A549 (cell line): ENCODE results near the gene PIF1. TPM values are rescaled to one million over a fixed set of nuclear protein-coding genes. Genes with fewer than 3 reads are reported as not detected.

Source experiments
- ATAC-seq, 2 experiments: fragments of 200-7000 bp in 1 of 2; fragments of >200 bp in 1 of 2; cut with Nextera tagmentation in 1 of 2; cut with Tn5 transposase in 1 of 2; 3 replicates each; pipeline versions ENCODE4 v1.8.0 to v1.9.1; 2018 to 2020; ENCODE audit warnings: mild to moderate bottlenecking in 1 of 2, moderate library complexity in 1 of 2
- CTCF ChIA-PET: fragments of 300-600 bp; sonication (Branson Sonifier 250); formaldehyde crosslinking; extraction: SDS; loops from one replicate; lab custom pipeline; 2021; ENCODE audit warnings: antibody characterized with exemption, inconsistent platforms; lab: Yijun Ruan, JAX
- POLR2A ChIA-PET: fragments of 350-600 bp; formaldehyde crosslinking; extraction: SDS; loops from one replicate; lab custom pipeline; 2021; ENCODE audit warnings: antibody characterized with exemption, inconsistent platforms; lab: Yijun Ruan, JAX
- DNase-seq, 2 experiments: peaks; one replicate each; pipeline versions ENCODE4 v3.0.0 to v3.0.0-alpha.2; 2011 to 2016; ENCODE audit warnings: low read depth in 1 of 2, low spot score in 1 of 2
- FAIRE-seq: peaks from 2 replicates; lab custom pipeline; 2011; peaks lifted over from hg19 to GRCh38; lab: Jason Lieb, UNC
- H3K27ac ChIP-seq, 2 experiments: fragments of >200 bp; sonication (Bioruptor Twin); formaldehyde crosslinking; 3 replicates each; pipeline ENCODE4 v1.5.1; 2016 to 2017
- H3K4me1 ChIP-seq: fragments of >200 bp; sonication (Bioruptor Twin); formaldehyde crosslinking; 3 replicates; pipeline ENCODE4 v1.6.1; 2016
- H3K4me2 ChIP-seq: fragments of >200 bp; sonication (Bioruptor Twin); formaldehyde crosslinking; 3 replicates; pipeline ENCODE4 v1.6.1; 2016
- H3K4me3 ChIP-seq: fragments of >200 bp; sonication (Bioruptor Twin); formaldehyde crosslinking; 3 replicates; pipeline ENCODE4 v1.5.1; 2016
- H3K9me3 ChIP-seq: fragments of >200 bp; sonication (Bioruptor Twin); formaldehyde crosslinking; 3 replicates; pipeline ENCODE4 v1.6.1; 2016
- CBX8 ChIP-seq: fragments of 200-600 bp; sonication (generic); IDR thresholded peaks from 2 replicates; pipeline ENCODE4 v1.6.1; 2016
- CHD2 ChIP-seq: fragments of 150-350 bp; IDR thresholded peaks from 2 replicates; pipeline ENCODE4 v1.6.1; 2014; ENCODE audit warnings: low read length; ENCODE audit not compliant: partially characterized antibody
- CHD4 ChIP-seq: fragments of 200-600 bp; sonication (generic); IDR thresholded peaks from 2 replicates; pipeline ENCODE4 v1.6.1; 2016; ENCODE audit warnings: antibody characterized with exemption, mild to moderate bottlenecking, borderline replicate concordance
- E2F6 ChIP-seq: IDR thresholded peaks from 2 replicates; pipeline ENCODE4 v1.6.1; 2012; ENCODE audit warnings: low read depth, borderline replicate concordance
- ESRRA ChIP-seq: fragments of 150-350 bp; IDR thresholded peaks from 2 replicates; pipeline ENCODE4 v1.6.1; 2014; ENCODE audit warnings: mild to moderate bottlenecking, low read length, borderline replicate concordance
- FOSL2 ChIP-seq, 2 experiments: fragments of 450-650 bp in 1 of 2; fragments of >200 bp in 1 of 2; sonication (Bioruptor Twin) in 1 of 2; formaldehyde crosslinking; IDR thresholded peaks; 2 replicates each; pipeline versions ENCODE4 v1.5.0 to v1.6.1; 2016 to 2020; ENCODE audit warnings: mild to moderate bottlenecking in 1 of 2, moderate library complexity in 1 of 2
- FOXS1 ChIP-seq: fragments of 250-450 bp; sonication (Bioruptor Pico); IDR thresholded peaks from 2 replicates; pipeline ENCODE4 v1.5.0; 2020; ENCODE audit warnings: mild to moderate bottlenecking, moderate library complexity
- HES2 ChIP-seq: fragments of >200 bp; sonication (Bioruptor Twin); formaldehyde crosslinking; IDR thresholded peaks from 2 replicates; pipeline ENCODE4 v1.6.1; 2016
- HEYL ChIP-seq: fragments of 250-450 bp; sonication (Bioruptor Pico); IDR thresholded peaks from 2 replicates; pipeline ENCODE4 v1.8.0; 2021; ENCODE audit warnings: mild to moderate bottlenecking, moderate library complexity
- HOXA7 ChIP-seq: fragments of 250-450 bp; sonication (Bioruptor Pico); IDR thresholded peaks from 2 replicates; pipeline ENCODE4 v1.5.0; 2020; ENCODE audit warnings: mild to moderate bottlenecking, moderate library complexity
- HOXB13 ChIP-seq: fragments of 250-450 bp; sonication (Bioruptor Pico); IDR thresholded peaks from 2 replicates; pipeline ENCODE4 v1.5.0; 2020; ENCODE audit warnings: low read depth, mild to moderate bottlenecking, moderate library complexity
- JUNB ChIP-seq: fragments of >200 bp; sonication (Bioruptor Twin); formaldehyde crosslinking; IDR thresholded peaks from 2 replicates; pipeline ENCODE4 v1.6.1; 2016
- KDM1A ChIP-seq: fragments of 200-600 bp; sonication (generic); IDR thresholded peaks from 2 replicates; pipeline ENCODE4 v1.6.1; 2016; ENCODE audit warnings: low read depth, mild to moderate bottlenecking
- KDM5A ChIP-seq: fragments of 200-600 bp; sonication (generic); IDR thresholded peaks from 2 replicates; pipeline ENCODE4 v1.6.1; 2016; ENCODE audit warnings: antibody characterized with exemption, mild to moderate bottlenecking
- MAX ChIP-seq: IDR thresholded peaks from 2 replicates; pipeline ENCODE4 v1.6.1; 2012
- MAZ ChIP-seq: fragments of 150-350 bp; IDR thresholded peaks from 2 replicates; pipeline ENCODE4 v1.6.1; 2014; ENCODE audit warnings: antibody characterized with exemption, low read depth, low read length, borderline replicate concordance
- MYC ChIP-seq: IDR thresholded peaks from 2 replicates; pipeline ENCODE4 v1.6.1; 2012; ENCODE audit warnings: mild to moderate bottlenecking, inconsistent platforms, low read length, improper control_type of control experiment, borderline replicate concordance
- NFE2L2 ChIP-seq: fragments of 150-350 bp; conservative IDR thresholded peaks from 2 replicates; pipeline ENCODE4 v1.6.1; 2014; ENCODE audit warnings: low read length
- NPAS2 ChIP-seq: fragments of 250-450 bp; sonication (Bioruptor Pico); IDR thresholded peaks from 2 replicates; pipeline ENCODE4 v1.8.0; 2022; ENCODE audit warnings: mild to moderate bottlenecking, moderate library complexity, borderline replicate concordance
- NR3C1 ChIP-seq: fragments of >200 bp; sonication (Bioruptor Twin); formaldehyde crosslinking; IDR thresholded peaks from 3 replicates; pipeline ENCODE4 v1.6.1; 2017
- PBX3 ChIP-seq: IDR thresholded peaks from 2 replicates; pipeline ENCODE4 v1.6.1; 2012
- PHF8 ChIP-seq: fragments of 200-600 bp; sonication (generic); IDR thresholded peaks from 2 replicates; pipeline ENCODE4 v1.6.1; 2016; ENCODE audit warnings: low read depth, mild to moderate bottlenecking, antibody characterized with exemption, moderate library complexity, borderline replicate concordance
- POLR2A ChIP-seq: IDR thresholded peaks from 2 replicates; pipeline ENCODE4 v1.6.1; 2012; ENCODE audit warnings: mild to moderate bottlenecking, low read length
- RNF2 ChIP-seq: fragments of 200-600 bp; sonication (generic); IDR thresholded peaks from 2 replicates; pipeline ENCODE4 v1.6.1; 2016; ENCODE audit warnings: low read depth, mild to moderate bottlenecking, antibody characterized with exemption, moderate library complexity, borderline replicate concordance
- SREBF2 ChIP-seq: fragments of 450-650 bp; IDR thresholded peaks from 2 replicates; pipeline ENCODE4 v1.6.1; 2014; ENCODE audit warnings: mild to moderate bottlenecking, moderate library complexity
- TFCP2L1 ChIP-seq: fragments of 250-450 bp; sonication (Bioruptor Pico); IDR thresholded peaks from 2 replicates; pipeline ENCODE4 v1.5.0; 2021; ENCODE audit warnings: mild to moderate bottlenecking
- ZC3H11A ChIP-seq: fragments of 450-650 bp; IDR thresholded peaks from 2 replicates; pipeline ENCODE4 v1.6.1; 2014; ENCODE audit warnings: antibody characterized with exemption, mild to moderate bottlenecking
- ZNF302 ChIP-seq: fragments of 250-450 bp; sonication (Bioruptor Pico); IDR thresholded peaks from 2 replicates; pipeline ENCODE4 v1.9.0; 2021; ENCODE audit warnings: inconsistent platforms, mild to moderate bottlenecking, moderate library complexity
- WGBS: methylation state at CpG from one replicate; pipeline ENCODE4 v1.1.6; 2017; ENCODE audit errors: missing lambda C conversion rate; 5-methylcytosine and 5-hydroxymethylcytosine counted together
- polyA plus RNA-seq, 4 experiments: library from polyadenylated mRNA; depleted of rRNA in 3 of 4; stranded (reverse); fragments of >200 nt; fragmentation: RNase III in 1 of 4; extraction: RNeasy Plus Mini Kit Qiagen cat#74134 plus additional on column Dnase treatment in 1 of 4; gene quantifications; 2 replicates in 3 of 4; 3 replicates in 1 of 4; pipeline ENCODE4 v1.2.3, GENCODE V29; 2011 to 2017

PIF1 gene
- polyA plus RNA-seq, 2 of the 4 experiments (the other 2 are of a cell fraction): 8.5 to 24.9 TPM

- Histone ChIP-seq H3K4me2 (no peak overlapping the region), H3K4me3 (no peak overlapping the region), H3K27ac (no peak overlapping the region), H3K4me1 (0 out of 3 replicates have a peak, but pooled peaks cover 4% of the 10 kb centered on the region), H3K9me3 (no peaks in the 10 kb centered on the region)
- FAIRE-seq (no peak), DNase-seq (no peak), ATAC-seq (no peak)
- ChIA-PET CTCF (interaction anchor here (2.0 kb wide), 1 partner anchor 40 kb away, joined by 5 read pairs; no protein-coding TSS in a partner anchor), POLR2A (no interaction called here)
- TF ChIP-seq PHF8 (no peak), NPAS2 (CRISPR knock-in tag) (no peak), ZC3H11A (no peak)
- WGBS: 81% methylated on average over 2 of the region's 2 CpGs
These were observed 54.8 kb downstream of the PIF1 start for GRCh38 chr15:64770626-64771025.

GRCh38 chr15:64767203-64767602 is 58.2 kb downstream of the PIF1 start:
- no peaks in the 10 kb centered on the region for H3K4me1 ChIP-seq
- TF ChIP-seq FOSL2 (IDR thresholded peaks at IDR 0.05): no peak
- TF ChIP-seq FOSL2 (CRISPR knock-in tag; IDR thresholded peaks at IDR 0.05): no peak
- TF ChIP-seq NFE2L2: no peak
- TF ChIP-seq FOXS1 (CRISPR knock-in tag): no peak
- no peak for TF ChIP-seq ESRRA
- TF ChIP-seq KDM1A: no peak
- TF ChIP-seq HOXA7 (CRISPR knock-in tag): no peak
- no peak for TF ChIP-seq MAX
- no peak for TF ChIP-seq JUNB
- TF ChIP-seq SREBF2: no peak
- no peak for TF ChIP-seq ZNF302 (CRISPR knock-in tag)
- TF ChIP-seq RNF2: no peak
- no peak for TF ChIP-seq KDM5A
- TF ChIP-seq TFCP2L1: no peak
- TF ChIP-seq HOXB13 (CRISPR knock-in tag): no peak
- TF ChIP-seq CHD2: no peak
- ChIA-PET POLR2A (no interaction called here), CTCF (interaction anchor here (0.6 to 1.8 kb wide), 5 partner anchors 35 to 43 kb away, joined by 3 to 6 read pairs (median 6); no protein-coding TSS in a partner anchor)
- FAIRE-seq: no peak
- no peak for DNase-seq
- 96% methylated on average over 7 of the region's 7 CpGs for WGBS
- H3K4me2 ChIP-seq: no peak overlapping the region
- H3K9me3 ChIP-seq: no peaks in the 10 kb centered on the region
- H3K27ac ChIP-seq: peak overlapping the region in 1 of 2 experiments; percentile 40; a peak in 3 of 6 replicates
- ATAC-seq: peak; percentile 10 to 47; a peak in 4 of 6 replicates
- H3K4me3 ChIP-seq: no peak overlapping the region

- no peak; a peak in 1 of 6 replicates for ATAC-seq
- TF ChIP-seq HOXA7 (CRISPR knock-in tag) (no peak), PBX3 (no peak), POLR2A (no peak), KDM5A (no peak), MAZ (no peak), NR3C1 (no peak), HES2 (no peak), CHD2 (no peak), MYC (no peak), FOSL2 (IDR thresholded peaks at IDR 0.05) (no peak), FOSL2 (CRISPR knock-in tag; IDR thresholded peaks at IDR 0.05) (no peak), HEYL (CRISPR knock-in tag) (no peak), NFE2L2 (no peak), HOXB13 (CRISPR knock-in tag) (no peak), E2F6 (no peak), CHD4 (no peak), CBX8 (no peak)
- ChIA-PET POLR2A (no interaction called here), CTCF (interaction anchor here (0.8 to 1.8 kb wide), 4 partner anchors 9 to 289 kb away, joined by 3 to 6 read pairs (median 4); no protein-coding TSS in a partner anchor)
- FAIRE-seq: no peak
- Histone ChIP-seq H3K4me2 (no peak overlapping the region), H3K4me1 (no peaks in the 10 kb centered on the region), H3K27ac (no peak overlapping the region), H3K4me3 (no peak overlapping the region), H3K9me3 (no peaks in the 10 kb centered on the region)
- 91% methylated on average over 8 of the region's 8 CpGs for WGBS
- no peak for DNase-seq
These were observed 59.4 kb downstream of the PIF1 start for GRCh38 chr15:64766058-64766457.
